BJ (cell line): Measurements from ENCODE around the gene WWOX. TPM values are rescaled to one million over a fixed set of nuclear protein-coding genes. Genes with fewer than 3 reads are reported as not detected.

Source experiments
- CTCF ChIA-PET: fragments of 350-600 bp; formaldehyde crosslinking; extraction: SDS; loops from one replicate; lab custom pipeline; 2021; ENCODE audit warnings: antibody characterized with exemption, inconsistent platforms; lab: Yijun Ruan, JAX
- POLR2A ChIA-PET: fragments of 300-600 bp; sonication (Branson Sonifier 250); formaldehyde crosslinking; extraction: SDS; loops from one replicate; lab custom pipeline; 2021; ENCODE audit warnings: antibody characterized with exemption; lab: Charles Lee
- DNase-seq: peaks from one replicate; pipeline ENCODE4 v3.0.0-alpha.2; 2011; ENCODE audit warnings: low read depth
- H3K27me3 ChIP-seq: 2 replicates; pipeline ENCODE4 v1.6.0; 2011; ENCODE audit warnings: low read length; ENCODE audit not compliant: control insufficient read depth, insufficient read depth
- H3K36me3 ChIP-seq: 2 replicates; pipeline ENCODE4 v1.5.1; 2011; ENCODE audit warnings: low read length; ENCODE audit not compliant: control insufficient read depth, insufficient read depth
- H3K4me3 ChIP-seq: 2 replicates; pipeline ENCODE4 v1.5.1; 2011; ENCODE audit warnings: low read depth, mild to moderate bottlenecking, control low read depth, low read length
- polyA plus RNA-seq: library from polyadenylated mRNA; depleted of rRNA; stranded (reverse); fragments of >200 nt; gene quantifications from 2 replicates; pipeline ENCODE4 v1.2.3, GENCODE V29; 2011
- TF ChIP-seq, protein P1 (sequence below): IDR thresholded peaks from 2 replicates; pipeline ENCODE4 v1.5.1; 2011; ENCODE audit warnings: low read depth, mild to moderate bottlenecking, control low read depth, inconsistent platforms, low read length, moderate library complexity; ENCODE audit not compliant: insufficient read depth

WWOX gene
- polyA plus RNA-seq, 1 experiment = 3.1 TPM

DNA sequence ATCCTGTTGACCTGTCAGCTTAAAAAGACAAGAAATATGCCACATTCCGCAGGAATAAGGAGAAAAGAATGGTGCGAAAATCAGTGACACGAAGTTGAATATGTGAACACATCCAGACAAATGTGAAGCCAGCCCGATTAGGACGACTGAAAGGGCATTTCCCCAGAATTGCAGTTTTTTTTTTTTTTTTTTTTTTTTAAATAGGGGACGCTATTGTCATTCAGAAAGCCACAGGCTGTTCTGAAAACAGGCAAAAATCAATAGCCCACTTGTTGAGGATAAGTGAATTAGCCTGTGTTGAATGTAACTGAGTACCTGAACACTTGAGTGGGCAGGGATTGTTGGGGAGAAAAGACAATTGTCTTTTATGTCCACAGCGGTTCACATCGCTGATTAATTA lies 507.1 kb downstream of the WWOX start:
- H3K27me3 ChIP-seq = no peaks in the 10 kb centered on the region
- no peaks in the 10 kb centered on the region for H3K36me3 ChIP-seq
- TF ChIP-seq, protein P1, sequence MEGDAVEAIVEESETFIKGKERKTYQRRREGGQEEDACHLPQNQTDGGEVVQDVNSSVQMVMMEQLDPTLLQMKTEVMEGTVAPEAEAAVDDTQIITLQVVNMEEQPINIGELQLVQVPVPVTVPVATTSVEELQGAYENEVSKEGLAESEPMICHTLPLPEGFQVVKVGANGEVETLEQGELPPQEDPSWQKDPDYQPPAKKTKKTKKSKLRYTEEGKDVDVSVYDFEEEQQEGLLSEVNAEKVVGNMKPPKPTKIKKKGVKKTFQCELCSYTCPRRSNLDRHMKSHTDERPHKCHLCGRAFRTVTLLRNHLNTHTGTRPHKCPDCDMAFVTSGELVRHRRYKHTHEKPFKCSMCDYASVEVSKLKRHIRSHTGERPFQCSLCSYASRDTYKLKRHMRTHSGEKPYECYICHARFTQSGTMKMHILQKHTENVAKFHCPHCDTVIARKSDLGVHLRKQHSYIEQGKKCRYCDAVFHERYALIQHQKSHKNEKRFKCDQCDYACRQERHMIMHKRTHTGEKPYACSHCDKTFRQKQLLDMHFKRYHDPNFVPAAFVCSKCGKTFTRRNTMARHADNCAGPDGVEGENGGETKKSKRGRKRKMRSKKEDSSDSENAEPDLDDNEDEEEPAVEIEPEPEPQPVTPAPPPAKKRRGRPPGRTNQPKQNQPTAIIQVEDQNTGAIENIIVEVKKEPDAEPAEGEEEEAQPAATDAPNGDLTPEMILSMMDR = no peak
- H3K4me3 ChIP-seq = no peak overlapping the region
- CTCF ChIA-PET = no interaction called here
- POLR2A ChIA-PET = no interaction called here
- no peak for DNase-seq

DNA sequence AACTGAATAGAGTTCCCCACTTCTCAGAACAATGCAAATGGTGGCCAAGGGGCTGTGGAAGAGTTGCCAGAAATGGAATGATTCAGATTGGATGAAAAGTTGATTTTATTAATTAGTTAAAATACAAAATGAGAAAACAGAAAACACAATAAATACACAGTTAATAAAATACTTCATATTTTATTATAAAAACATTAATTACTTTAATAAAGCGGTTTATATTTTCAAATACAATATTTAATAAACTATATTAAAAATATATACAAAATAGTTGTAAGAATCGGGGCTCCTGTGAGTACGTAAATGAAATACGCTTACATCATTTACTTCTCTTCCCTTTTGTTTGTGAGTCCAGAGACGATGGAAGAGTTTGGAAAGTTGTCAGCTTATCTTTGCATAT lies 507.6 kb downstream of the WWOX start:
- Histone ChIP-seq H3K4me3 (no peak overlapping the region), H3K36me3 (no peaks in the 10 kb centered on the region), H3K27me3 (no peaks in the 10 kb centered on the region)
- CTCF ChIA-PET = no interaction called here
- POLR2A ChIA-PET = no interaction called here
- no peak for DNase-seq
- TF ChIP-seq, protein P1 = no peak

DNA sequence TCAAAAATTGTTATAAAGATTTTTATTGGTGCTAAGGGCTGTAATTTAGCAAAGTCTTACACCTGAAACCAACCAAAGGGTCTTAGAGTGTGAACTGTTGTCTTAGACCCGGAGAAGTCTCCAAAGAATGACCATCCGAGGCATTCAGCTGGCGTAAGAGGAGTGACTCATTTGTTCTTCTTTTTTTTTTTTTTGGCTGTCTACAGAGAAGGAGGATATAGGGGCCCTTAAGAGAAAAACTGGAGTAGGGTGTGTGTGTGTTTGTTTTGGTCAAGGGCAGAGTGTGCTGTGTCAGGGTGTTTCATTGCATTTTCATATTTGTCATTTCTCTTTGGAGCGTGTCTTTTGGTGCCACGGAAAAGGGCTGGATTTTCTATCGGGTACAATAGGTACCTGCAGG lies 508.0 kb downstream of the WWOX start:
- POLR2A ChIA-PET = no interaction called here

DNA sequence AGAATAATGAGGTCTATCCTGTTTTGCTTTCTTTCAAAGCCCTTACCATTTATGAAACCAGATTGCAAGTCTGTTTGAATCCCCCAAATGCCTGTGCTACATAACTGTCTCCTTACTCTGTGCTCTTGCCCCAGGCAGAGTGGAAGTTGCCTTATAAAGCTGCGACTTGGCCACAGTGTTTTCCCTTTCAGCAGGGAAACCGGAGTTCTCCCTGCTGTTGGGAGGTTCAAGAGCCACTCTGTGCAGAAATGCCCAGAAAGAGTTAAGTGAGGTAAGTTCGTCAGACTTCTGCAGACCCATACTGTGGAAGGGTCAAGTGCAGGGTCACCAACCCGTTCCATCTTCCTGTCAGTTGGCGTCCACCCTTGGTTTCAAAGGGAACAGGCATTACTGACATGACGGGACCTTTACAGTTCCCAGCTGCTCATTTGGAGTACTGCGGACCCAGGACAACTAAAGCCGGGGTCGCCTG lies 508.9 kb downstream of the WWOX start:
- no peaks in the 10 kb centered on the region for H3K27me3 ChIP-seq
- POLR2A ChIA-PET = no interaction called here
- CTCF ChIA-PET = no interaction called here
- TF ChIP-seq, protein P1 = no peak
- no peak overlapping the region for H3K4me3 ChIP-seq
- no peaks in the 10 kb centered on the region for H3K36me3 ChIP-seq
- no peak for DNase-seq

More for the DNA sequence above, 508.0 kb downstream of the WWOX start:
- no peak for DNase-seq
- H3K4me3 ChIP-seq = no peak overlapping the region
- CTCF ChIA-PET = no interaction called here
- no peaks in the 10 kb centered on the region for H3K36me3 ChIP-seq
- no peaks in the 10 kb centered on the region for H3K27me3 ChIP-seq
- TF ChIP-seq, protein P1 = no peak

DNA sequence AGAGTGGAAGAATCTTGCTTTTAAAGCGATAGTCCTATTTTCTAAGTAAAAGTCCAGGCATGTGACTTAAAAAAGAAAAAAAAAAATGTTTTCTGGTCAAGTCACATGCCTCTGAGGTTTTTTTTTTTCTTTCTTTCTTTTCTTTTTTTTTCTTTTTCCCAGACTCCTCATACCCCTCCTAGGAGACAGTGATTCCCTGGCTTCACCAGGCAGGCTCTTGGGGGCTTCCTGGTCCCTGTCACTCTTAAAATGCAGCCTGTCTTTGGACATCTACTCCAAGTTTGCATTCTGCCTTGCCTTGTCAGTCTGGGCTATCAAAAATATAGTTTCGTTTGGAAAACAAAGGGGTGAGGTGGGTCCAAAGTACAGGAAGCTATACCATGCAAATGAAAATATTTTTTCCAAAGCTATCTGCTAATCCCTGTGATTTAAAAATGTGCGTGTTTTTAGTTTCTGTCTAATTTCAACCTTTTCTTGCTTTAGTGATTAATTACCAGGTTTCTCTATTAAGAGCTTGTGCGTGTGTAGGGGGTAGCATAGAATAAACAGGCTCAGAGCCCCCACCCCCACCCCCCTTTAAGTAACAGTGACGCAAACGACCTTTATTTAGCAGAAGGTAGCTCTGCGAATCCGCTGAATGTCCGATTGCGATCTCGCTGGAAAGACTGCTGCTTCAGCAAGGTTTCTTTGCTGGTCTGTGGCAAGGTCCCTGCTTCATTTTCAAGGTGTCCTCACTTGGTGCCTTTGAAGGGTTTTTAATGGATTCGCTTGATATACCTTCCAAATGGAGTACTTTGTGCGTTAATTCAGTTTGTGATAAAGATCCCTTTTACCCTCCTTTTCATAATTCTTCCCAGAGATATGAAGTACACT lies 510.2 kb downstream of the WWOX start:
- TF ChIP-seq, protein P1 = no peak
- Histone ChIP-seq H3K27me3 (no peaks in the 10 kb centered on the region), H3K36me3 (no peaks in the 10 kb centered on the region), H3K4me3 (no peak overlapping the region)
- POLR2A ChIA-PET = no interaction called here
- no peak for DNase-seq
- CTCF ChIA-PET = no interaction called here
